Measurements from ENCODE around the gene IRAK2. TPM values are rescaled to one million over a fixed set of nuclear protein-coding genes. Genes with fewer than 3 reads are reported as not detected.
A peak's percentile ranks its signal among the peaks of the same experiment; 100 is the strongest.

IRAK2 gene
- total RNA-seq, 1 donor from 2014 or later = 1.5 TPM

GRCh38 chr3:10204921-10205320 lies 40.2 kb downstream of the IRAK2 start:
- Mint-ChIP-seq H3K27me3 (ENCODE audit: unreplicated experiment) (no peaks in the 10 kb centered on the region), H3K27ac (ENCODE audit: unreplicated experiment) (peak overlapping the region; percentile 70), H3K9me3 (ENCODE audit: unreplicated experiment) (no peaks in the 10 kb centered on the region), H3K4me3 (ENCODE audit: unreplicated experiment) (no peak overlapping the region), H3K4me1 (ENCODE audit: unreplicated experiment) (peaks cover 15% of the 10 kb centered on the region), H3K36me3 (ENCODE audit: unreplicated experiment) (peaks cover 4% of the 10 kb centered on the region)
- DNase-seq (ENCODE audit: extremely low spot score, unreplicated experiment) = no peak
- no peak for TF ChIP-seq CTCF (IDR thresholded peaks at IDR 0.05)

- TF ChIP-seq CTCF (IDR thresholded peaks at IDR 0.05) = no peak
- Mint-ChIP-seq H3K9me3 (ENCODE audit: unreplicated experiment) (no peaks in the 10 kb centered on the region), H3K4me1 (ENCODE audit: unreplicated experiment) (peaks cover 15% of the 10 kb centered on the region), H3K27me3 (ENCODE audit: unreplicated experiment) (no peaks in the 10 kb centered on the region), H3K36me3 (ENCODE audit: unreplicated experiment) (peaks cover 2% of the 10 kb centered on the region), H3K27ac (ENCODE audit: unreplicated experiment) (peak overlapping the region; percentile 70), H3K4me3 (ENCODE audit: unreplicated experiment) (no peak overlapping the region)
- no peak for DNase-seq (ENCODE audit: extremely low spot score, unreplicated experiment)
These were observed 40.9 kb downstream of the IRAK2 start for GRCh38 chr3:10205451-10206165.

GRCh38 chr3:10206166-10206511 lies 41.4 kb downstream of the IRAK2 start:
- Mint-ChIP-seq H3K36me3 (ENCODE audit: unreplicated experiment) (no peaks in the 10 kb centered on the region), H3K4me3 (ENCODE audit: unreplicated experiment) (no peak overlapping the region), H3K4me1 (ENCODE audit: unreplicated experiment) (peaks cover 15% of the 10 kb centered on the region), H3K9me3 (ENCODE audit: unreplicated experiment) (no peaks in the 10 kb centered on the region), H3K27me3 (ENCODE audit: unreplicated experiment) (no peaks in the 10 kb centered on the region), H3K27ac (ENCODE audit: unreplicated experiment) (peak overlapping the region; percentile 70)
- TF ChIP-seq CTCF (IDR thresholded peaks at IDR 0.05) = no peak
- no peak for DNase-seq (ENCODE audit: extremely low spot score, unreplicated experiment)

GRCh38 chr3:10213156-10213792 lies 48.6 kb downstream of the IRAK2 start:
- no peak overlapping the region for H3K4me3 Mint-ChIP-seq (ENCODE audit: unreplicated experiment)
- H3K9me3 Mint-ChIP-seq (ENCODE audit: unreplicated experiment) = no peaks in the 10 kb centered on the region
- H3K27ac Mint-ChIP-seq (ENCODE audit: unreplicated experiment) = no peak overlapping the region
- peaks cover 5% of the 10 kb centered on the region for H3K36me3 Mint-ChIP-seq (ENCODE audit: unreplicated experiment)
- DNase-seq (ENCODE audit: extremely low spot score, unreplicated experiment) = no peak
- no peaks in the 10 kb centered on the region for H3K4me1 Mint-ChIP-seq (ENCODE audit: unreplicated experiment)
- TF ChIP-seq CTCF (IDR thresholded peaks at IDR 0.05) = no peak
- H3K27me3 Mint-ChIP-seq (ENCODE audit: unreplicated experiment) = no peaks in the 10 kb centered on the region

- H3K36me3 Mint-ChIP-seq (ENCODE audit: unreplicated experiment) = peaks cover 9% of the 10 kb centered on the region
- TF ChIP-seq CTCF (IDR thresholded peaks at IDR 0.05) = no peak
- DNase-seq (ENCODE audit: extremely low spot score, unreplicated experiment) = no peak
- H3K4me3 Mint-ChIP-seq (ENCODE audit: unreplicated experiment) = no peak overlapping the region
- H3K9me3 Mint-ChIP-seq (ENCODE audit: unreplicated experiment) = no peaks in the 10 kb centered on the region
- no peaks in the 10 kb centered on the region for H3K4me1 Mint-ChIP-seq (ENCODE audit: unreplicated experiment)
- H3K27me3 Mint-ChIP-seq (ENCODE audit: unreplicated experiment) = no peaks in the 10 kb centered on the region
- H3K27ac Mint-ChIP-seq (ENCODE audit: unreplicated experiment) = no peak overlapping the region
These were observed 51.1 kb downstream of the IRAK2 start for GRCh38 chr3:10215578-10216368.
